ENCODE measurements around the gene PPFIA1. TPM values are rescaled to one million over a fixed set of nuclear protein-coding genes. Genes with fewer than 3 reads are reported as not detected.

The PPFIA1 gene
- total and polyA plus RNA-seq, 2 of the 13 experiments (the other 11 are each of a cell fraction or from before 2014, with no cell fraction given) = 29.9 to 45.2 TPM

GRCh38 chr11:70399681-70400112, 129.2 kb downstream of the PPFIA1 start (continued):
- TF ChIP-seq ZSCAN21 (CRISPR knock-in tag; IDR thresholded peaks at IDR 0.05; ENCODE audit: borderline replicate concordance) (peak; percentile 25; the same call in 1 of the 2 replicates), ZNF564 (CRISPR knock-in tag; IDR thresholded peaks at IDR 0.05) (no peak), ZNF337 (CRISPR knock-in tag; IDR thresholded peaks at IDR 0.05; ENCODE audit: borderline replicate concordance, low read depth) (no peak), PCBP1 (IDR thresholded peaks at IDR 0.05; ENCODE audit: borderline replicate concordance, low read depth, low read length) (no peak), CSRNP2 (CRISPR knock-in tag; conservative IDR thresholded peaks at IDR 0.05; ENCODE audit: low read depth) (no peak), FOXK2 (IDR thresholded peaks at IDR 0.05) (no peak), SRF (IDR thresholded peaks at IDR 0.05; ENCODE audit: low read depth, low read length) (no peak), ZNF180 (CRISPR knock-in tag; IDR thresholded peaks at IDR 0.05; ENCODE audit: borderline replicate concordance, low read depth) (no peak), MBNL3 (CRISPR knock-in tag; conservative IDR thresholded peaks at IDR 0.05) (no peak), HMG20B (CRISPR knock-in tag; conservative IDR thresholded peaks at IDR 0.05) (0 out of 2 replicates have a peak, but pooled peaks have one; percentile 20), ZNF207 (IDR thresholded peaks at IDR 0.05; ENCODE audit: borderline replicate concordance) (no peak), YEATS4 (CRISPR knock-in tag; IDR thresholded peaks at IDR 0.05; ENCODE audit: borderline replicate concordance) (no peak; the same call in 1 of the 2 replicates), ZFYVE20 (CRISPR knock-in tag; IDR thresholded peaks at IDR 0.05; ENCODE audit: borderline replicate concordance, low read depth) (no peak), KDM1A (CRISPR knock-in tag; IDR thresholded peaks at IDR 0.05) (no peak), SIN3B (IDR thresholded peaks at IDR 0.05; ENCODE audit: low read length) (no peak), ZNF773 (CRISPR knock-in tag; IDR thresholded peaks at IDR 0.05; ENCODE audit: borderline replicate concordance) (no peak), MAFF (IDR thresholded peaks at IDR 0.05; ENCODE audit: low read depth, low read length) (no peak), CEBPZ (IDR thresholded peaks at IDR 0.05; ENCODE audit: low read length) (no peak), ZNF678 (CRISPR knock-in tag; IDR thresholded peaks at IDR 0.05) (no peak), DMAP1 (CRISPR knock-in tag; IDR thresholded peaks at IDR 0.05) (0 out of 2 replicates have a peak, but pooled peaks have one; percentile 70)
- TF ChIP-seq, protein P1, sequence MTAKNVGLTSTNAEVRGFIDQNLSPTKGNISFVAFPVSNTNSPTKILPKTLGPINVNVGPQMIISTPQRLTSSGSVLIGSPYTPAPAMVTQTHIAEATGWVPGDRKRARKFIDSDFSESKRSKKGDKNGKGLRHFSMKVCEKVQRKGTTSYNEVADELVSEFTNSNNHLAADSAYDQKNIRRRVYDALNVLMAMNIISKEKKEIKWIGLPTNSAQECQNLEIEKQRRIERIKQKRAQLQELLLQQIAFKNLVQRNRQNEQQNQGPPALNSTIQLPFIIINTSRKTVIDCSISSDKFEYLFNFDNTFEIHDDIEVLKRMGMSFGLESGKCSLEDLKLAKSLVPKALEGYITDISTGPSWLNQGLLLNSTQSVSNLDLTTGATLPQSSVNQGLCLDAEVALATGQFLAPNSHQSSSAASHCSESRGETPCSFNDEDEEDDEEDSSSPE (CRISPR knock-in tag; IDR thresholded peaks at IDR 0.05) = 0 out of 2 replicates have a peak, but pooled peaks have one; percentile 18
- TF ChIP-seq, protein P2, sequence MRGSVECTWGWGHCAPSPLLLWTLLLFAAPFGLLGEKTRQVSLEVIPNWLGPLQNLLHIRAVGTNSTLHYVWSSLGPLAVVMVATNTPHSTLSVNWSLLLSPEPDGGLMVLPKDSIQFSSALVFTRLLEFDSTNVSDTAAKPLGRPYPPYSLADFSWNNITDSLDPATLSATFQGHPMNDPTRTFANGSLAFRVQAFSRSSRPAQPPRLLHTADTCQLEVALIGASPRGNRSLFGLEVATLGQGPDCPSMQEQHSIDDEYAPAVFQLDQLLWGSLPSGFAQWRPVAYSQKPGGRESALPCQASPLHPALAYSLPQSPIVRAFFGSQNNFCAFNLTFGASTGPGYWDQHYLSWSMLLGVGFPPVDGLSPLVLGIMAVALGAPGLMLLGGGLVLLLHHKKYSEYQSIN (CRISPR knock-in tag; IDR thresholded peaks at IDR 0.05; ENCODE audit: borderline replicate concordance) = no peak
- TF ChIP-seq, protein P3, sequence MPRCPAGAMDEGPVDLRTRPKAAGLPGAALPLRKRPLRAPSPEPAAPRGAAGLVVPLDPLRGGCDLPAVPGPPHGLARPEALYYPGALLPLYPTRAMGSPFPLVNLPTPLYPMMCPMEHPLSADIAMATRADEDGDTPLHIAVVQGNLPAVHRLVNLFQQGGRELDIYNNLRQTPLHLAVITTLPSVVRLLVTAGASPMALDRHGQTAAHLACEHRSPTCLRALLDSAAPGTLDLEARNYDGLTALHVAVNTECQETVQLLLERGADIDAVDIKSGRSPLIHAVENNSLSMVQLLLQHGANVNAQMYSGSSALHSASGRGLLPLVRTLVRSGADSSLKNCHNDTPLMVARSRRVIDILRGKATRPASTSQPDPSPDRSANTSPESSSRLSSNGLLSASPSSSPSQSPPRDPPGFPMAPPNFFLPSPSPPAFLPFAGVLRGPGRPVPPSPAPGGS (CRISPR knock-in tag; IDR thresholded peaks at IDR 0.05) = 0 out of 2 replicates have a peak, but pooled peaks have one; percentile 31

All from HepG2 (cell line).